Endodermal cell (in vitro differentiated cells): ENCODE measurements around the gene ITGA6. TPM values are rescaled to one million over a fixed set of nuclear protein-coding genes. Genes with fewer than 3 reads are reported as not detected.

Experiments
- DNase-seq: peaks from one replicate; pipeline ENCODE4 v3.0.0-alpha.2; 2017
- H3K27ac ChIP-seq: 2 replicates; pipeline ENCODE4 v1.5.1; 2013; ENCODE audit warnings: mild to moderate bottlenecking, low read depth, low read length, moderate library complexity
- H3K27me3 ChIP-seq: 2 replicates; pipeline ENCODE4 v1.6.1; 2013; ENCODE audit warnings: mild to moderate bottlenecking, low read length, moderate library complexity; ENCODE audit not compliant: insufficient read depth, control insufficient read depth, poor library complexity, severe bottlenecking
- H3K36me3 ChIP-seq: 2 replicates; pipeline ENCODE4 v1.7.0; 2013; ENCODE audit warnings: mild to moderate bottlenecking, low read length, moderate library complexity; ENCODE audit not compliant: control insufficient read depth, insufficient read depth
- H3K4me1 ChIP-seq: one replicate; pipeline ENCODE4 v1.7.0; 2013; ENCODE audit warnings: low read length; ENCODE audit not compliant: control insufficient read depth, insufficient read depth
- H3K4me3 ChIP-seq: 2 replicates; pipeline ENCODE4 v1.5.1; 2013; ENCODE audit warnings: mild to moderate bottlenecking, low read length, moderate library complexity
- H3K9ac ChIP-seq: 2 replicates; pipeline ENCODE4 v1.6.1; 2013; ENCODE audit warnings: mild to moderate bottlenecking, low read length, moderate library complexity; ENCODE audit not compliant: poor library complexity, severe bottlenecking; ENCODE audit errors: extremely low read depth
- H3K9me3 ChIP-seq: 2 replicates; pipeline ENCODE4 v1.6.1; 2013; ENCODE audit warnings: mild to moderate bottlenecking, low read length, moderate library complexity; ENCODE audit not compliant: control insufficient read depth
- H3K27ac Mint-ChIP-seq: 2 replicates; pipeline ENCODE4 v1.8.0; 2020; ENCODE audit warnings: mixed read lengths
- H3K27me3 Mint-ChIP-seq: 2 replicates; pipeline ENCODE4 v1.8.0; 2021; ENCODE audit warnings: mild to moderate bottlenecking, mixed read lengths; ENCODE audit not compliant: insufficient read depth
- H3K36me3 Mint-ChIP-seq: 2 replicates; pipeline ENCODE4 v1.8.0; 2020; ENCODE audit warnings: low read depth, mixed read lengths
- H3K4me1 Mint-ChIP-seq: 2 replicates; pipeline ENCODE4 v1.8.0; 2020; ENCODE audit warnings: mixed read lengths
- H3K4me3 Mint-ChIP-seq: 2 replicates; pipeline ENCODE4 v1.8.0; 2020; ENCODE audit warnings: mild to moderate bottlenecking, moderate library complexity, mixed read lengths
- H3K9me3 Mint-ChIP-seq: 2 replicates; pipeline ENCODE4 v1.8.0; 2020; ENCODE audit warnings: mild to moderate bottlenecking, mixed read lengths
- WGBS, 2 experiments: methylation state at CpG; one replicate each; pipeline versions ENCODE4 v1.1.5 to v1.1.7; 2013; ENCODE audit warnings: missing lambda C conversion rate in 2 of 2, mixed read lengths in 1 of 2; ENCODE audit not compliant: insufficient coverage in 1 of 2, insufficient read length in 1 of 2; 5-methylcytosine and 5-hydroxymethylcytosine counted together
- total RNA-seq, 2 donors: library from RNA; stranded (reverse); fragmentation: NEBNext Ultra II Directional in 1 of 2; extraction: Animal tissue kit (Norgen Biotek cat#: 25700) in 1 of 2; gene quantifications; 2 replicates in 1 of 2; 3 replicates in 1 of 2; pipeline ENCODE4 v1.2.1, GENCODE V29; 2021
- TF ChIP-seq, protein P1 (sequence below): fragments of 200-600 bp; sonication (generic); conservative IDR thresholded peaks from 2 replicates; pipeline ENCODE4 v1.5.0; 2021; ENCODE audit warnings: antibody characterized with exemption, mild to moderate bottlenecking

ITGA6 gene
- total RNA-seq, 2 donors from 2014 or later, result 35.8 to 45.7 TPM

- Mint-ChIP-seq H3K4me3 (no peak overlapping the region), H3K27me3 (no peaks in the 10 kb centered on the region), H3K4me1 (peaks cover 13% of the 10 kb centered on the region), H3K36me3 (peaks cover 54% of the 10 kb centered on the region), H3K27ac (no peak overlapping the region), H3K9me3 (peaks cover 77% of the 10 kb centered on the region)
- TF ChIP-seq, protein P1, sequence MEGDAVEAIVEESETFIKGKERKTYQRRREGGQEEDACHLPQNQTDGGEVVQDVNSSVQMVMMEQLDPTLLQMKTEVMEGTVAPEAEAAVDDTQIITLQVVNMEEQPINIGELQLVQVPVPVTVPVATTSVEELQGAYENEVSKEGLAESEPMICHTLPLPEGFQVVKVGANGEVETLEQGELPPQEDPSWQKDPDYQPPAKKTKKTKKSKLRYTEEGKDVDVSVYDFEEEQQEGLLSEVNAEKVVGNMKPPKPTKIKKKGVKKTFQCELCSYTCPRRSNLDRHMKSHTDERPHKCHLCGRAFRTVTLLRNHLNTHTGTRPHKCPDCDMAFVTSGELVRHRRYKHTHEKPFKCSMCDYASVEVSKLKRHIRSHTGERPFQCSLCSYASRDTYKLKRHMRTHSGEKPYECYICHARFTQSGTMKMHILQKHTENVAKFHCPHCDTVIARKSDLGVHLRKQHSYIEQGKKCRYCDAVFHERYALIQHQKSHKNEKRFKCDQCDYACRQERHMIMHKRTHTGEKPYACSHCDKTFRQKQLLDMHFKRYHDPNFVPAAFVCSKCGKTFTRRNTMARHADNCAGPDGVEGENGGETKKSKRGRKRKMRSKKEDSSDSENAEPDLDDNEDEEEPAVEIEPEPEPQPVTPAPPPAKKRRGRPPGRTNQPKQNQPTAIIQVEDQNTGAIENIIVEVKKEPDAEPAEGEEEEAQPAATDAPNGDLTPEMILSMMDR, result no peak
- H3K4me3 ChIP-seq, result peak overlapping the region; percentile 80
- peaks cover 4% of the 10 kb centered on the region for H3K36me3 ChIP-seq
- DNase-seq, result no peak
- H3K9ac ChIP-seq, result no peak overlapping the region
- H3K4me1 ChIP-seq, result no peaks in the 10 kb centered on the region
- H3K27ac ChIP-seq, result no peak overlapping the region
- no peaks in the 10 kb centered on the region for H3K27me3 ChIP-seq
- H3K9me3 ChIP-seq, result peaks cover 79% of the 10 kb centered on the region
Observed at GRCh38 chr2:172551271-172551670, 123.9 kb downstream of the ITGA6 start.

GRCh38 chr2:172552547-172553291 is 125.3 kb downstream of the ITGA6 start:
- WGBS, 2 experiments, result 82 to 92% methylated on average over 3 to 4 of the region's 4 CpGs
- Mint-ChIP-seq H3K36me3 (peaks cover 43% of the 10 kb centered on the region), H3K4me3 (no peak overlapping the region), H3K27me3 (no peaks in the 10 kb centered on the region), H3K9me3 (peaks cover 62% of the 10 kb centered on the region), H3K4me1 (peaks cover 18% of the 10 kb centered on the region), H3K27ac (no peak overlapping the region)
- no peak overlapping the region for H3K27ac ChIP-seq
- no peak overlapping the region for H3K9ac ChIP-seq
- H3K27me3 ChIP-seq, result no peaks in the 10 kb centered on the region
- H3K9me3 ChIP-seq, result peaks cover 65% of the 10 kb centered on the region
- H3K4me1 ChIP-seq, result no peaks in the 10 kb centered on the region
- H3K4me3 ChIP-seq, result peak overlapping the region; percentile 80
- no peak for DNase-seq
- TF ChIP-seq, protein P1, result no peak
- H3K36me3 ChIP-seq, result peaks cover 4% of the 10 kb centered on the region

DNA sequence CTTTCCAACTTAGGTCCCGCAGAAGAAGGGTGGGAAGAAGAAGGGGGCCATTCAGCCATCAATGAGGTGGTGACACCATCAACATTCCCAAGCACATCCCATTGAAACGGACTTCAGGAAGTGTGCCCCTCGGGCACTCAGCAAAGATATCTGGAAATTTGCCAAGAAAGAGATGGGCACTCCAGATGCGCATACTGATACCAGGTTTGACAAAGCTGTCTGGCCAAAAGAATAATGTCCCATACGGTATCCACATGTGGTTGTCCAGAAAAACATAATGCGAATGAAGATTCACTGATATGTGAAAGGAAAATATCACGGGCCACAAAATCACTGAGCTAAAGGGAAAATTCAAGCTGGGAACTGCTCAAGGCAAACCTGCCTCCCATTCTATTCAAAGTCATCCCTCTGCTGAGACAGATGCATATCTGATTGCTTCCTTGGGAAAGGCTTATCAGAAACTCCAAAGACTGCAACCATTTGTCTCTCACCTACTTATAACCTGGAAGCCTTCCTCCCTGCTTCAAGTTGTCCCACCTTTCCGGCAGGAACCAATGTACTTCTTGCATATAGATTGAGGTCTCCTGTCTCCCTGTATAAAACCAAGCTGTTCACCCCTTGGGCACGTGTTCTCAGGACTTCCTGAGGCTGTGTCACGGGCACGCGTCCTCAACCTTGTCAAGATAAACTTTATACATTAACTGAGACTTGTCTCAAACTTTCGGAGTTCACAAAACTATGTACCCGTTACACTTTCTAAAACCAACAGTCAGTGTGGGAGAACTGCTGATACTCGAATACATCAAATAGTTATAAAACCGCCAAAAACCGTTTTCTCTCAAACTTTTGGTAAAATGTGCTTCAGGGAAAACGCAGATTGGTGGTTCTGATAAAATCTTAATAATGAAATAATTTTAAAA is 127.2 kb downstream of the ITGA6 start:
- no peak overlapping the region for H3K27ac ChIP-seq
- Mint-ChIP-seq H3K4me1 (peaks cover 18% of the 10 kb centered on the region), H3K27ac (peak overlapping the region; percentile 44), H3K4me3 (peak overlapping the region; percentile 81), H3K36me3 (peaks cover 36% of the 10 kb centered on the region), H3K27me3 (no peaks in the 10 kb centered on the region), H3K9me3 (peaks cover 43% of the 10 kb centered on the region)
- H3K9ac ChIP-seq, result peak overlapping the region; percentile 70
- TF ChIP-seq, protein P1, result no peak
- 61 to 69% methylated on average over 14 to 17 of the region's 18 CpGs for WGBS, 2 experiments
- H3K36me3 ChIP-seq, result peaks cover 4% of the 10 kb centered on the region
- no peaks in the 10 kb centered on the region for H3K27me3 ChIP-seq
- peaks cover 46% of the 10 kb centered on the region for H3K9me3 ChIP-seq
- H3K4me3 ChIP-seq, result peak overlapping the region; percentile 80
- peak; percentile 71 for DNase-seq
- H3K4me1 ChIP-seq, result no peaks in the 10 kb centered on the region
